ENCODE data around the gene PTGES2.
A peak's percentile ranks its signal among the peaks of the same experiment; 100 is the strongest.
"Not testable (repeated sequence)": the region's sequence is repeated elsewhere in the genome, so short reads cannot be mapped to it uniquely, and the experiment has no call there.

Gene PTGES2

GRCh38 chr9:128136816-128137793 is 9.6 kb upstream of the PTGES2 start:
- TF ChIP-seq CTCF (IDR thresholded peaks at IDR 0.05; ENCODE audit: borderline replicate concordance, insufficient read depth, low read depth, low read length): no peak

GRCh38 chr9:128135561-128135960 is 8.0 kb upstream of the PTGES2 start:
- not testable (repeated sequence) for H3K4me3 ChIP-seq (ENCODE audit: low read depth, low read length)

More at GRCh38 chr9:128136816-128137793, 9.6 kb upstream of the PTGES2 start:
- H3K4me3 ChIP-seq (ENCODE audit: low read depth, low read length): no peak overlapping the region

GRCh38 chr9:128132139-128132538 is 4.6 kb upstream of the PTGES2 start:
- not testable (repeated sequence) for H3K4me3 ChIP-seq (ENCODE audit: low read depth, low read length)

- not testable (repeated sequence) for H3K4me3 ChIP-seq (ENCODE audit: low read depth, low read length)
Observed at GRCh38 chr9:128131346-128131745, 3.8 kb upstream of the PTGES2 start.

- not testable (repeated sequence) for H3K4me3 ChIP-seq (ENCODE audit: low read depth, low read length)
Observed at GRCh38 chr9:128130651-128131050, 3.1 kb upstream of the PTGES2 start.

GRCh38 chr9:128129976-128130590 is 2.6 kb upstream of the PTGES2 start:
- H3K4me3 ChIP-seq (ENCODE audit: low read depth, low read length): not testable (repeated sequence)
- 0 out of 2 replicates have a peak, but pooled peaks have one; percentile 12 for TF ChIP-seq CTCF (IDR thresholded peaks at IDR 0.05; ENCODE audit: borderline replicate concordance, insufficient read depth, low read depth, low read length)

- H3K4me3 ChIP-seq (ENCODE audit: low read depth, low read length): peak overlapping the region; percentile 84
- TF ChIP-seq CTCF (IDR thresholded peaks at IDR 0.05; ENCODE audit: borderline replicate concordance, insufficient read depth, low read depth, low read length): no peak
Observed at GRCh38 chr9:128128836-128129590, 1.5 kb upstream of the PTGES2 start.

GRCh38 chr9:128127990-128128835 is 684 bp upstream of the PTGES2 start:
- TF ChIP-seq CTCF (IDR thresholded peaks at IDR 0.05; ENCODE audit: borderline replicate concordance, insufficient read depth, low read depth, low read length): no peak
- H3K4me3 ChIP-seq (ENCODE audit: low read depth, low read length): peak overlapping the region; percentile 84

Data from GM12875 (cell line).